Transverse colon (tissue), 4 donors: Measurements from ENCODE around the gene IKZF2.

Experiments
- CTCF ChIP-seq, 5 experiments: fragments of 200-600 bp in 3 of 5; fragments of 450-650 bp in 2 of 5; sonication (generic) in 3 of 5; IDR thresholded peaks; 1 replicate in 2 of 5; 2 replicates in 3 of 5; pipeline ENCODE4 v1.5.1; 2016 to 2017; ENCODE audit warnings: antibody characterized with exemption in 5 of 5, inconsistent platforms in 3 of 5, mild to moderate bottlenecking in 2 of 5, moderate library complexity in 1 of 5
- EP300 ChIP-seq: sonication (generic); formaldehyde crosslinking; IDR thresholded peaks from one replicate; pipeline ENCODE4 v1.6.1; 2017; ENCODE audit warnings: antibody characterized with exemption, low read depth
- POLR2A ChIP-seq: fragments of 450-650 bp; IDR thresholded peaks from one replicate; pipeline ENCODE4 v1.6.1; 2016; ENCODE audit warnings: antibody characterized with exemption, mild to moderate bottlenecking, moderate library complexity
- POLR2AphosphoS5 ChIP-seq, 3 donors: sonication (generic); formaldehyde crosslinking; IDR thresholded peaks; one replicate each; pipeline ENCODE4 v1.6.1; 2016; ENCODE audit warnings: antibody characterized with exemption in 3 of 3

GRCh38 chr2:213159768-213160167 is 8.4 kb upstream of the IKZF2 start:
- TF ChIP-seq POLR2AphosphoS5 (IDR thresholded peaks at IDR 0.05), result no peak
- TF ChIP-seq CTCF (IDR thresholded peaks at IDR 0.05), result no peak
- no peak for TF ChIP-seq POLR2A
- no peak for TF ChIP-seq EP300
